Skin of body (tissue), 2 donors: ENCODE measurements around the gene SMARCC1. TPM values are rescaled to one million over a fixed set of nuclear protein-coding genes. Genes with fewer than 3 reads are reported as not detected.

Experiments
- DNase-seq: peaks from one replicate; lab custom pipeline; 2025; lab: John Stamatoyannopoulos, UW
- total RNA-seq: library from RNA; depleted of rRNA; stranded (reverse); fragments of >200 nt; gene quantifications from one replicate; pipeline ENCODE4 v1.2.3, GENCODE V29; 2014

SMARCC1 gene
- total RNA-seq, 1 donor from 2014 or later = 58.6 TPM

- DNase-seq = no peak
These were observed 191.5 kb downstream of the SMARCC1 start for GRCh38 chr3:47590216-47590615.

- no peak for DNase-seq
These were observed 193.1 kb downstream of the SMARCC1 start for GRCh38 chr3:47588587-47588986.

GRCh38 chr3:47588053-47588452 lies 193.6 kb downstream of the SMARCC1 start:
- no peak for DNase-seq

GRCh38 chr3:47586746-47587145 lies 194.9 kb downstream of the SMARCC1 start:
- DNase-seq = no peak

- DNase-seq = no peak
These were observed 198.2 kb downstream of the SMARCC1 start for GRCh38 chr3:47583320-47584075.

- DNase-seq = no peak
These were observed 199.9 kb downstream of the SMARCC1 start for GRCh38 chr3:47581835-47582234.

- no peak for DNase-seq
These were observed 200.3 kb downstream of the SMARCC1 start for GRCh38 chr3:47581422-47581821.

GRCh38 chr3:47580481-47580880 lies 201.2 kb downstream of the SMARCC1 start:
- DNase-seq = no peak

GRCh38 chr3:47579875-47580274 lies 201.8 kb downstream of the SMARCC1 start:
- no peak for DNase-seq

- no peak for DNase-seq
These were observed 202.7 kb downstream of the SMARCC1 start, which contains the start of gene CSPG5 for GRCh38 chr3:47578691-47579632. CSPG5 (minus strand) TSS chr3:47578865; CDS start chr3:47578693, 172 bp downstream.

- DNase-seq = no peak
These were observed 203.5 kb downstream of the SMARCC1 start for GRCh38 chr3:47578119-47578632.

- DNase-seq = no peak
These were observed 204.0 kb downstream of the SMARCC1 start for GRCh38 chr3:47577583-47578118.

GRCh38 chr3:47573190-47574172 lies 208.2 kb downstream of the SMARCC1 start:
- DNase-seq = no peak

- DNase-seq = peak; percentile 71
These were observed 210.1 kb downstream of the SMARCC1 start for GRCh38 chr3:47571391-47572175.

GRCh38 chr3:47568901-47569300 lies 212.8 kb downstream of the SMARCC1 start:
- DNase-seq = no peak

GRCh38 chr3:47567149-47567548 lies 214.5 kb downstream of the SMARCC1 start:
- DNase-seq = no peak

- DNase-seq = no peak
These were observed 215.0 kb downstream of the SMARCC1 start for GRCh38 chr3:47566667-47567066.

GRCh38 chr3:47565734-47566550 lies 215.8 kb downstream of the SMARCC1 start:
- DNase-seq = no peak

GRCh38 chr3:47556351-47556750 lies 225.3 kb downstream of the SMARCC1 start:
- no peak for DNase-seq
